ENCODE measurements around the gene CDC45. TPM values are rescaled to one million over a fixed set of nuclear protein-coding genes. Genes with fewer than 3 reads are reported as not detected.

CDC45 gene
- total RNA-seq, 4 donors from 2014 or later = 11.7 TPM; not detected in 3

- intact Hi-C loops (cut with DNase I; ENCODE audit: low total_unique reads) = no loop called here
- TF ChIP-seq CTCF (IDR thresholded peaks at IDR 0.05) (no peak), POLR2A (IDR thresholded peaks at IDR 0.05) (no peak)
- no peak for DNase-seq
- H3K9me3 ChIP-seq = no peaks in the 10 kb centered on the region
- H3K4me3 ChIP-seq = no peak overlapping the region
- no peaks in the 10 kb centered on the region for H3K4me1 ChIP-seq
- H3K36me3 ChIP-seq = no peaks in the 10 kb centered on the region
- no peaks in the 10 kb centered on the region for H3K27me3 ChIP-seq
- no peak overlapping the region for H3K27ac ChIP-seq
These were observed 7.5 kb upstream of the CDC45 start for GRCh38 chr22:19472233-19472632.

DNA sequence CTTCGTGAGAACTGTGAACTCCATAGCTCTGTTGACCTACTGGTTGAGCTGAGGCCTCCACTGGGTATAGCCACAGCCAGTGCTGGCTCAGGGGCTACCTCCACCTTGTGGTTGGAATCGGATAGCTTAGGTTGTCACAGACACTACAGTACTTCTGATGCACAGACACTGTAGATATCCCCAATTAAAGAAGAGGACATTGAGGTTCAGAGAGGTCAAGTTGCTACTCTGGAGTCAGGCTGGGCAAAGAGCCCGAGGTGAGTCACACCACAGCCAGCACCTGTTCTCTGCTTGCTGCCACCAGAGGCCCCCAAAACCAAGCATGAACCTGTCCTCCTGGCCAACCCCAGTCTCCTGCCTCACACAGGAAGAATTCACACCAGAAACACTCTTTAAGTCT is 6.1 kb upstream of the CDC45 start:
- no peaks in the 10 kb centered on the region for H3K36me3 ChIP-seq
- intact Hi-C loops (cut with DNase I; ENCODE audit: low total_unique reads) = no loop called here
- no peak overlapping the region for H3K4me3 ChIP-seq
- H3K4me1 ChIP-seq = peaks cover 0 to 5% of the 10 kb centered on the region in 2 donors
- DNase-seq = no peak
- H3K27me3 ChIP-seq = no peaks in the 10 kb centered on the region
- TF ChIP-seq POLR2A (IDR thresholded peaks at IDR 0.05) = no peak
- TF ChIP-seq CTCF (IDR thresholded peaks at IDR 0.05) = no peak
- H3K27ac ChIP-seq = no peak overlapping the region
- H3K9me3 ChIP-seq = no peaks in the 10 kb centered on the region

- Histone ChIP-seq H3K4me3 (no peak overlapping the region), H3K9me3 (no peaks in the 10 kb centered on the region), H3K27me3 (no peaks in the 10 kb centered on the region), H3K36me3 (no peaks in the 10 kb centered on the region), H3K4me1 (peaks cover 0 to 9% of the 10 kb centered on the region in 2 donors), H3K27ac (no peak overlapping the region)
- no peak for DNase-seq
- no peak for TF ChIP-seq CTCF (IDR thresholded peaks at IDR 0.05)
- TF ChIP-seq POLR2A (IDR thresholded peaks at IDR 0.05) = no peak
- intact Hi-C loops (cut with DNase I; ENCODE audit: low total_unique reads) = no loop called here
These were observed 3.7 kb upstream of the CDC45 start for GRCh38 chr22:19476023-19476422.

- H3K9me3 ChIP-seq = no peaks in the 10 kb centered on the region
- peak overlapping the region; percentile 59 to 73 for H3K4me3 ChIP-seq
- peak overlapping the region in 1 of 2 donors; percentile 99 for H3K27ac ChIP-seq
- no peaks in the 10 kb centered on the region for H3K36me3 ChIP-seq
- peaks cover 0 to 9% of the 10 kb centered on the region in 2 donors for H3K4me1 ChIP-seq
- intact Hi-C loops (cut with DNase I; ENCODE audit: low total_unique reads) = no loop called here
- no peaks in the 10 kb centered on the region for H3K27me3 ChIP-seq
- TF ChIP-seq POLR2A (IDR thresholded peaks at IDR 0.05) = no peak
- no peak for TF ChIP-seq CTCF (IDR thresholded peaks at IDR 0.05)
- DNase-seq = no peak
These were observed 2.2 kb upstream of the CDC45 start for GRCh38 chr22:19477321-19478044.

- Histone ChIP-seq H3K27me3 (no peaks in the 10 kb centered on the region), H3K4me1 (peaks cover 0 to 9% of the 10 kb centered on the region in 2 donors), H3K36me3 (no peaks in the 10 kb centered on the region), H3K27ac (peak overlapping the region; percentile 98 to 99), H3K4me3 (peak overlapping the region; percentile 59 to 73), H3K9me3 (no peaks in the 10 kb centered on the region)
- peak in 1 of 2 donors; percentile 18 for DNase-seq
- TF ChIP-seq POLR2A (IDR thresholded peaks at IDR 0.05) (no peak), CTCF (IDR thresholded peaks at IDR 0.05) (no peak)
- intact Hi-C loops (cut with DNase I; ENCODE audit: low total_unique reads) = no loop called here
These were observed 1.4 kb upstream of the CDC45 start for GRCh38 chr22:19478045-19478900.
